ENCODE results near the gene MUC4. TPM values are rescaled to one million over a fixed set of nuclear protein-coding genes. Genes with fewer than 3 reads are reported as not detected.

MUC4 gene
- total and polyA plus RNA-seq, 9 of the 15 experiments (the other 6 are each of a cell fraction or from before 2014, with no cell fraction given), result under 0.01 to 0.21 (median 0.10) TPM; not detected in 4

GRCh38 chr3:195708626-195709481 is 102.9 kb downstream of the MUC4 start:
- CTCF ChIA-PET (ENCODE audit: low intra/inter-chr PET ratio), result no interaction called here
- POLR2A ChIA-PET, result interaction anchor here (0.5 to 5.0 kb wide), 8 partner anchors 10 to 1236 kb away, joined by 3 to 23 read pairs (median 5); partner anchors contain the start of gene MUC20
- TF ChIP-seq PURB (CRISPR knock-in tag; IDR thresholded peaks at IDR 0.05; ENCODE audit: low read depth), result no peak
- peak; percentile 47; the same call in 1 of the 2 replicates for TF ChIP-seq XRCC5 (IDR thresholded peaks at IDR 0.05; ENCODE audit: low read depth, low read length)
- no peak for TF ChIP-seq HEY1 (CRISPR knock-in tag; IDR thresholded peaks at IDR 0.05; ENCODE audit: borderline replicate concordance)
- TF ChIP-seq ZNF561 (CRISPR knock-in tag; conservative IDR thresholded peaks at IDR 0.05), result no peak
- 0 out of 2 replicates have a peak, but pooled peaks have one; percentile 36 for TF ChIP-seq IRF1 (CRISPR knock-in tag; IDR thresholded peaks at IDR 0.05; ENCODE audit: borderline replicate concordance)
- no peak for TF ChIP-seq AFF4 (CRISPR knock-in tag; IDR thresholded peaks at IDR 0.05)
- peak in 1 of 3 experiments; percentile 11 for TF ChIP-seq YY1 (IDR thresholded peaks at IDR 0.05; ENCODE audit: borderline replicate concordance in 1 of 3, control insufficient read depth in 1 of 3, extremely low read depth in 1 of 3, insufficient read depth in 3 of 3, insufficient read length in 1 of 3, insufficient replicate concordance in 2 of 3, low read depth in 1 of 3, low read length in 2 of 3)
- TF ChIP-seq CREBBP (IDR thresholded peaks at IDR 0.05; ENCODE audit: low read depth, low read length), result no peak
- TF ChIP-seq ZNF263 (CRISPR knock-in tag; IDR thresholded peaks at IDR 0.05; ENCODE audit: borderline replicate concordance), result peak; percentile 31; the same call in 1 of the 2 replicates
- no peak for TF ChIP-seq SMC3 (conservative IDR thresholded peaks at IDR 0.05; ENCODE audit: insufficient read depth, low read depth, low read length)
- TF ChIP-seq FOXP1 (CRISPR knock-in tag; IDR thresholded peaks at IDR 0.05), result 0 out of 2 replicates have a peak, but pooled peaks have one; percentile 31
- no peak for TF ChIP-seq LEF1 (IDR thresholded peaks at IDR 0.05)

More at GRCh38 chr3:195708626-195709481, 102.9 kb downstream of the MUC4 start:
- Histone ChIP-seq H3K27ac (ENCODE audit: extremely low read depth, low read depth, low read length) (no peak overlapping the region), H3K4me2 (ENCODE audit: insufficient read depth, low read length) (no peak overlapping the region), H3K79me2 (ENCODE audit: control insufficient read depth, insufficient read depth, low read length) (no peaks in the 10 kb centered on the region), H3K9me3 (replicated peaks; ENCODE audit: control insufficient read depth, insufficient read depth, low read depth, low read length) (no peaks in the 10 kb centered on the region), H3K4me3 (no peak overlapping the region), H3K9ac (ENCODE audit: insufficient read depth in 1 of 2, low read depth in 2 of 2, low read length in 2 of 2) (peak overlapping the region in 1 of 2 experiments; percentile 47; a peak in 1 of 4 replicates), H3K9me1 (ENCODE audit: control insufficient read depth, insufficient read depth, low read length) (no peaks in the 10 kb centered on the region), H4K20me1 (replicated peaks; ENCODE audit: control insufficient read depth, insufficient read depth, low read length) (no peaks in the 10 kb centered on the region), H3K27me3 (ENCODE audit: control insufficient read depth in 2 of 2, insufficient read depth in 2 of 2, low read length in 2 of 2) (peaks cover 0 to 7% of the 10 kb centered on the region in 2 experiments; a peak in 1 of 5 replicates), H3K36me3 (ENCODE audit: control insufficient read depth, insufficient read depth, low read length) (no peaks in the 10 kb centered on the region), H3K4me1 (replicated peaks in 1 of 2; ENCODE audit: control insufficient read depth in 2 of 2, insufficient read depth in 2 of 2, low read length in 2 of 2) (peaks cover 4% of the 10 kb centered on the region in 2 experiments; a peak in 3 of 5 replicates), H2AFZ (ENCODE audit: low read depth, low read length) (no peak overlapping the region)
- in situ Hi-C loops (cut with MboI) (loop anchor here (10.0 to 25.0 kb wide), 3 partner anchors 503 to 1946 kb away; partner anchors contain the start of genes RNF168, SLC51A, SMCO1 and ZDHHC19), intact Hi-C loops (cut with micrococcal nuclease) (loop anchor here (10.0 kb wide), 1 partner anchor 434 kb away; the partner anchor contains the start of gene XXYLT1)
- no TSS peak for BruUV-seq (replicated peaks)
- no peak for FAIRE-seq
- 21% methylated on average over 6 of the region's 6 CpGs for WGBS (ENCODE audit: insufficient coverage, low coverage, missing lambda C conversion rate)
- ATAC-seq, result peak; percentile 4; the same call in 1 of the 3 replicates
- DNase-seq (ENCODE audit: extremely low read depth in 1 of 4, low spot score in 3 of 4), result no peak

All from K562 (cell line).